ENCODE measurements around the gene TUBA4A. TPM values are rescaled to one million over a fixed set of nuclear protein-coding genes. Genes with fewer than 3 reads are reported as not detected.

The TUBA4A gene
- total and polyA plus RNA-seq, 2 experiments from 2014 or later, result 44.3 to 77.7 TPM

GRCh38 chr2:219229305-219230058 is 24.2 kb downstream of the TUBA4A start, which contains the start of the genes ANKZF1 and ATG9A (continued):
- TF ChIP-seq ZNF462 (CRISPR knock-in tag; IDR thresholded peaks at IDR 0.05) (no peak), CTCF (conservative IDR thresholded peaks at IDR 0.05; ENCODE audit: low read depth in 2 of 2) (no peak), STAT1 (IDR thresholded peaks at IDR 0.05; ENCODE audit: unreplicated experiment) (no peak), ZNF114 (CRISPR knock-in tag; IDR thresholded peaks at IDR 0.05) (0 out of 2 replicates have a peak, but pooled peaks have one; percentile 21), EZH2phosphoT487 (IDR thresholded peaks at IDR 0.05; ENCODE audit: unreplicated experiment) (no peak), ZNF331 (CRISPR knock-in tag; IDR thresholded peaks at IDR 0.05; ENCODE audit: low read depth) (no peak), POLR2AphosphoS5 (IDR thresholded peaks at IDR 0.05; ENCODE audit: low read depth) (peak; percentile 97), NANOG (IDR thresholded peaks at IDR 0.05; ENCODE audit: borderline replicate concordance) (no peak), EZH2 (IDR thresholded peaks at IDR 0.05; ENCODE audit: low read depth, unreplicated experiment) (no peak), ETS1 (IDR thresholded peaks at IDR 0.05) (no peak), JUNB (IDR thresholded peaks at IDR 0.05; ENCODE audit: unreplicated experiment) (no peak), CREB1 (CRISPR knock-in tag; IDR thresholded peaks at IDR 0.05; ENCODE audit: low read depth) (peak; percentile 87)
